ENCODE data around the gene B4GAT1.
"Not testable (repeated sequence)": the region's sequence is repeated elsewhere in the genome, so short reads cannot be mapped to it uniquely, and the experiment has no call there.

Gene B4GAT1

GRCh38 chr11:66322732-66323427 lies 24.5 kb downstream of the B4GAT1 start:
- no peak for DNase-seq (ENCODE audit: low spot score)

- no peak for DNase-seq (ENCODE audit: low spot score)
Observed at GRCh38 chr11:66321606-66322005, 25.8 kb downstream of the B4GAT1 start.

- not testable (repeated sequence) for DNase-seq (ENCODE audit: low spot score)
Observed at GRCh38 chr11:66320748-66321147, 26.7 kb downstream of the B4GAT1 start.

GRCh38 chr11:66320289-66320688 lies 27.1 kb downstream of the B4GAT1 start:
- not testable (repeated sequence) for DNase-seq (ENCODE audit: low spot score)

GRCh38 chr11:66318600-66318970 lies 28.8 kb downstream of the B4GAT1 start:
- no peak for DNase-seq (ENCODE audit: low spot score)

- DNase-seq (ENCODE audit: low spot score) = no peak
Observed at GRCh38 chr11:66317723-66318599, 29.5 kb downstream of the B4GAT1 start.

- DNase-seq (ENCODE audit: low spot score) = no peak
Observed at GRCh38 chr11:66317322-66317722, 30.1 kb downstream of the B4GAT1 start.

GRCh38 chr11:66316849-66317251 lies 30.6 kb downstream of the B4GAT1 start, which contains the start of gene CD248:
Gene CD248, minus strand, starts transcription at chr11:66317044. Its CDS starts 17 bp downstream, at chr11:66317027.
- peak; percentile 87 for DNase-seq (ENCODE audit: low spot score)

- DNase-seq (ENCODE audit: low spot score) = no peak
Observed at GRCh38 chr11:66315921-66316811, 31.3 kb downstream of the B4GAT1 start.

- no peak for DNase-seq (ENCODE audit: low spot score)
Observed at GRCh38 chr11:66315498-66315885, 31.9 kb downstream of the B4GAT1 start.

- no peak for DNase-seq (ENCODE audit: low spot score)
Observed at GRCh38 chr11:66314561-66315497, 32.6 kb downstream of the B4GAT1 start.

GRCh38 chr11:66314186-66314501 lies 33.3 kb downstream of the B4GAT1 start:
- no peak for DNase-seq (ENCODE audit: low spot score)

GRCh38 chr11:66313321-66314185 lies 33.9 kb downstream of the B4GAT1 start:
- DNase-seq (ENCODE audit: low spot score) = peak; percentile 91

- DNase-seq (ENCODE audit: low spot score) = peak; percentile 99
Observed at GRCh38 chr11:66312549-66313320, 34.7 kb downstream of the B4GAT1 start.

GRCh38 chr11:66311965-66312548 lies 35.4 kb downstream of the B4GAT1 start:
- DNase-seq (ENCODE audit: low spot score) = peak; percentile 94

- DNase-seq (ENCODE audit: low spot score) = no peak
Observed at GRCh38 chr11:66311470-66311964, 35.9 kb downstream of the B4GAT1 start.

- DNase-seq (ENCODE audit: low spot score) = not testable (repeated sequence)
Observed at GRCh38 chr11:66310803-66311440, 36.5 kb downstream of the B4GAT1 start.

GRCh38 chr11:66310324-66310723 lies 37.1 kb downstream of the B4GAT1 start:
- no peak for DNase-seq (ENCODE audit: low spot score)

Data from left forelimb (tissue), 1 donor.